Adrenal gland (tissue), 5 donors: ENCODE data around the gene RTEL1.

ENCODE experiments used
- POLR2A ChIP-seq, 2 donors: fragments of 450-650 bp; IDR thresholded peaks; one replicate each; pipeline ENCODE4 v1.6.1; 2017; ENCODE audit warnings: antibody characterized with exemption in 2 of 2, mild to moderate bottlenecking in 2 of 2, moderate library complexity in 1 of 2
- TF ChIP-seq, protein P1 (sequence below), 6 experiments: fragments of 450-650 bp in 4 of 6; fragments of 200-600 bp in 2 of 6; sonication (generic) in 1 of 6; IDR thresholded peaks; 1 replicate in 5 of 6; 2 replicates in 1 of 6; pipeline versions ENCODE4 v1.5.1 to v1.8.0; 2016 to 2021; ENCODE audit warnings: antibody characterized with exemption in 6 of 6, mild to moderate bottlenecking in 2 of 6, moderate library complexity in 1 of 6
- donor health status: DM: no; HTN: no; CAD: no.

GRCh38 chr20:63640086-63640485 is 18.0 kb upstream of the RTEL1 start:
- TF ChIP-seq, protein P1, sequence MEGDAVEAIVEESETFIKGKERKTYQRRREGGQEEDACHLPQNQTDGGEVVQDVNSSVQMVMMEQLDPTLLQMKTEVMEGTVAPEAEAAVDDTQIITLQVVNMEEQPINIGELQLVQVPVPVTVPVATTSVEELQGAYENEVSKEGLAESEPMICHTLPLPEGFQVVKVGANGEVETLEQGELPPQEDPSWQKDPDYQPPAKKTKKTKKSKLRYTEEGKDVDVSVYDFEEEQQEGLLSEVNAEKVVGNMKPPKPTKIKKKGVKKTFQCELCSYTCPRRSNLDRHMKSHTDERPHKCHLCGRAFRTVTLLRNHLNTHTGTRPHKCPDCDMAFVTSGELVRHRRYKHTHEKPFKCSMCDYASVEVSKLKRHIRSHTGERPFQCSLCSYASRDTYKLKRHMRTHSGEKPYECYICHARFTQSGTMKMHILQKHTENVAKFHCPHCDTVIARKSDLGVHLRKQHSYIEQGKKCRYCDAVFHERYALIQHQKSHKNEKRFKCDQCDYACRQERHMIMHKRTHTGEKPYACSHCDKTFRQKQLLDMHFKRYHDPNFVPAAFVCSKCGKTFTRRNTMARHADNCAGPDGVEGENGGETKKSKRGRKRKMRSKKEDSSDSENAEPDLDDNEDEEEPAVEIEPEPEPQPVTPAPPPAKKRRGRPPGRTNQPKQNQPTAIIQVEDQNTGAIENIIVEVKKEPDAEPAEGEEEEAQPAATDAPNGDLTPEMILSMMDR (IDR thresholded peaks at IDR 0.05), result no peak
- TF ChIP-seq POLR2A (IDR thresholded peaks at IDR 0.05), result no peak
